ENCODE results near the gene PRKCD.

PRKCD gene

DNA sequence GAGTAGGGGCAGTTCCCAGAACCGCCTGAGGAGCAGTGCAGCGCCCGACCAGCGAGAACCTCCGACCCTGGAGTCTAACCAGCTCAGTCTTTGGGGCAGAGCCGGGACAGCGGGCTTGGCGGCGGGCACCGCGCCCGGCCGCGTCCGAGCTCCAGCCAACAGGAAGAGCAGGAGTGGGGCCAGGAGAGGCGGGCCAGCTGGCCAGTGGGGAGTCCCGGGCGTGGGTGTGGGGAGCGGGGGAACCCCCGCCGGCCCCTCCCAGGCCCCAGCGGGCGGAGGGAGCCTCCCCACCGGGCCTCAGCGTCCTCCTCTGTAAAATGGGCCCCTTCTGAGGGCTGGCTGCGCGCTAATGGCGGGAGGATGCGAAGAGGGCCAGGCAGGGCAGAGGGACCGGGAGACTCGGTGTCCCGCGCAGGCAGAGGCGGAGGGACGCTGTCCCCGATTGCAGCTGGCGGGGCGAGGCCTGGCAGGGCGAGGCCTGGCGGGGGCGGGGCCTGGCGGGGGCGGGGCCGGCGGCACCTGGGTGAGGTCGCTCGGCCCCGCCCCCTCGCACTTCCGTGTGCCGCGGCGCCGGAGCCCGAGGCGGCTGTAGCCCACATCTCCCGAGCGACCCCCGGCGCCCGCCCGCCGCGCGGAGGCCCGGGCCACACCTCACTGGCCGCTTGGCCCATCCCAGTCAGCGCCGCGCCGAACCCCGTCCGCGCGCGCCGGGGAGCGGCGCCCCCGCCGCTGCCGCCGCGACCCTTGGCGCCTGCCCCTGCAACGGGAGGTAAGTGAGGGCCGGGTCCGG, at the start of gene PRKCD:
PRKCD (plus strand) TSS at position 550 of the 790 bp plus-strand sequence. CDS start 17,214 bp downstream, outside the sequence.
- peak within 1 kb of the TSS; percentile 95 for H3K4me3 ChIP-seq (ENCODE audit: low read length)
- peak within 1 kb of the TSS; percentile 82 for H3K9ac ChIP-seq (ENCODE audit: low read length)
- H3K9me3 ChIP-seq (ENCODE audit: control insufficient read depth, low read length) = no peaks in the 10 kb centered on the region
- H3K36me3 ChIP-seq (ENCODE audit: control insufficient read depth, insufficient read depth, low read length) = peaks cover 3% of the 10 kb centered on the region
- H3K27me3 ChIP-seq (ENCODE audit: control insufficient read depth, insufficient read depth, low read length) = no peaks in the 10 kb centered on the region
- H3K4me1 ChIP-seq (ENCODE audit: control insufficient read depth, insufficient read depth, low read length) = peaks cover 71% of the 10 kb centered on the region

DNA sequence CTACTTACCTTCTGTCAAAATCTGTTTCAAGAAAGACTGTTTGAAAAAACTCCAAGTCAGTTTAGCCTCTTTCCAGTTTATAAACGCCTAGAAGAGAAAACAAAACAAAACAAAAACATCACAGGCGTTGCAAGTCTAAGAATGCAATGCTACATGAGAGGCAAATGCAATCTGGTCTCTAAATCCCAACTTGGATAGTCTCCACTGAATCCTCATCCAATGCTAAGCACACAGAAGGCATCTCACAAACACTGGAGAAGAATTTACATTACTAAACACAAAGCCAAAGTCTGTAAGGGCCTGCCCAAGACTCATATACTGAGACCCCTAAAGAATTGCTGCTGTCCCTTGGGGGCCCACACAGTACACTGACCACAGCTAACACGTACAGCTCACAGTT, 49.2 kb upstream of the PRKCD start:
- no peaks in the 10 kb centered on the region for H3K27me3 ChIP-seq (ENCODE audit: control insufficient read depth, insufficient read depth, low read length)
- no peaks in the 10 kb centered on the region for H3K4me1 ChIP-seq (ENCODE audit: control insufficient read depth, insufficient read depth, low read length)
- H3K36me3 ChIP-seq (ENCODE audit: control insufficient read depth, insufficient read depth, low read length) = no peaks in the 10 kb centered on the region
- no peak overlapping the region for H3K4me3 ChIP-seq (ENCODE audit: low read length)
- H3K9ac ChIP-seq (ENCODE audit: low read length) = no peak overlapping the region
- H3K9me3 ChIP-seq (ENCODE audit: control insufficient read depth, low read length) = no peaks in the 10 kb centered on the region

DNA sequence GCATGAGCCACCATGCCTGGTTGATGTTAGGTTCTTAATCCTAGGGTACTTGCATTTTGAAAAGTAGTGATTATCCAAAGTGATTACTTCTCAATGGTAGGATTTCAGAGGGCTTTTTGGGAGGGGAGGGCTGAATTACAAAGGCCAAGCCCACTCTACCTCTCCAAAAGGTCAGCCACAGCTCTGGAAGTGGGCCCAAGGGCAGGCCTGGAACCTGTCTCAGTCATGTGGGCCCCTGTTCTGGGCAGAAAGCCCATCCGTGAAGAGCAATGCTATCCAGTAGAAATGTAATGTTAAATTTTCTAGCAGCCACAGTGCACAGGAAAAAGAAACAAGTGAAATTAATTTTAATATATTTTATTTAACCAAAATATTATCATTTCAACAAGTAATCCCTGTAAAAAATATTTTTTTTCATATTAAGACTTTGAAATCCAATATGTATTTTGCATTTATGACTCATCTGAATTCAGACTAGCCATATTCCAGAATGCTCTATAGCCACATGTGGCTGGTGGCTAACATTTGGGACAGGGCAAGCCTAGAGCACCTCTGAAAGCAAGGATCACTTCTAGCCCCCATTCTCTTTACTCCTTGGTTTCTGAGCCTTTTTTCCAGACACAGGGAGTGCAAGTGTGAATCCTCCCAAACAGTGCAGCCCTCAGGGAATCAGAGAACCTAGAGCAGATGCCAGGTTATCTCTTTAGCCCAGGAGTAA, 47.6 kb upstream of the PRKCD start:
- H3K9ac ChIP-seq (ENCODE audit: low read length) = no peak overlapping the region

DNA sequence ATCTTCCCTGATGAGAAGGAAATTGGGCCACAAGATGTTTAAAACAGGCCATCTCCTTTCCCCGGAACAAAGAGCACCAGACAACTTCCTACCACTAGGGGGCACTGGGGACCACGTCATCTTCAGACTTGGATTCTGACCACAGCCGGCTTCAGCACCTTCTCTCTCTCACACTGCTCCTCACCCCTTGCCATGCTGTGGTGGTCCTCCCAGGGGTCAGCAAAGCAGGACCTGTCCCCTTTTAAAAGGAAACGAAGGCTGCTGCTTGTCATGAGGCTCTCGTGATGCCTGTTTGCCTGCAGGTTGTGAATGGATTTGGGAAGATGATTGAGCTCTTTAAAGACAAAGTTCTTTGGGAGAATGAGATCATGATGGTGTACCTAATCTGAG, 47.0 kb upstream of the PRKCD start:
- Histone ChIP-seq H3K4me3 (ENCODE audit: low read length) (no peak overlapping the region), H3K36me3 (ENCODE audit: control insufficient read depth, insufficient read depth, low read length) (peaks cover 8% of the 10 kb centered on the region), H3K9ac (ENCODE audit: low read length) (no peak overlapping the region), H3K4me1 (ENCODE audit: control insufficient read depth, insufficient read depth, low read length) (no peaks in the 10 kb centered on the region), H3K9me3 (ENCODE audit: control insufficient read depth, low read length) (no peaks in the 10 kb centered on the region), H3K27me3 (ENCODE audit: control insufficient read depth, insufficient read depth, low read length) (no peaks in the 10 kb centered on the region)

More for the DNA sequence above, 47.6 kb upstream of the PRKCD start:
- Histone ChIP-seq H3K4me3 (ENCODE audit: low read length) (no peak overlapping the region), H3K36me3 (ENCODE audit: control insufficient read depth, insufficient read depth, low read length) (peaks cover 8% of the 10 kb centered on the region), H3K27me3 (ENCODE audit: control insufficient read depth, insufficient read depth, low read length) (no peaks in the 10 kb centered on the region), H3K4me1 (ENCODE audit: control insufficient read depth, insufficient read depth, low read length) (no peaks in the 10 kb centered on the region), H3K9me3 (ENCODE audit: control insufficient read depth, low read length) (no peaks in the 10 kb centered on the region)

DNA sequence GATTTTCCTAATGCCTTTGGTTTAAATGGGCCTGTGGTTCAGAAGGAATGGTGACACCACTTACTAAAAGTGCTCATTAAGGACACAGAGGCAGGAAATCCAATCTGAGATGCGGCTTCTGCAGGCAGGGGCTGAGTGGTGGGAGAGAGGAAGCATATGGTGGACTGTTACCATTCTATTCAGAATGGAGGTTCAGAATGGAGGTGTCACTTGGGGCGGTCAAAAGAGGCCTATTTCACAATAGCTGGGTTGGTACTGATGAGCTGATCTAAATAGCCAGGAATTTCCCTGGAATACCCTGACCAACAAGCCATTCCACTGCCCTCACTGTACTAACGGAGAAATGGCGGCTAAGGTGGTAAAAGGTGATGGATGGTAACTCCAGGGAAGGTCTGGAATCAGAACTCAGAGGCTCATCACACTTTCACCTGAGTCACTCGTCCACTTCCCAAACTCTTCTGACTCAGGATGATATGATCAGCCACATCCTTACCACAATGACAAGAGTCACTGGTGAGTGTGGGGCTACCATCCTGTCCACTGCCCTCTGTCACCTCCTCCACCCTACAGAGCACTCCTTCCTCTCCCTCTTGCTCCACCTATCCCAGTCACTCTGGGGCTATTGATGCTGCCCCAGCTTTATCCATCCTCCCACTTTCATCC, 46.5 kb upstream of the PRKCD start:
- H3K9ac ChIP-seq (ENCODE audit: low read length) = no peak overlapping the region
- no peaks in the 10 kb centered on the region for H3K27me3 ChIP-seq (ENCODE audit: control insufficient read depth, insufficient read depth, low read length)
- H3K36me3 ChIP-seq (ENCODE audit: control insufficient read depth, insufficient read depth, low read length) = peaks cover 8% of the 10 kb centered on the region
- H3K9me3 ChIP-seq (ENCODE audit: control insufficient read depth, low read length) = no peaks in the 10 kb centered on the region
- H3K4me3 ChIP-seq (ENCODE audit: low read length) = no peak overlapping the region
- no peaks in the 10 kb centered on the region for H3K4me1 ChIP-seq (ENCODE audit: control insufficient read depth, insufficient read depth, low read length)

DNA sequence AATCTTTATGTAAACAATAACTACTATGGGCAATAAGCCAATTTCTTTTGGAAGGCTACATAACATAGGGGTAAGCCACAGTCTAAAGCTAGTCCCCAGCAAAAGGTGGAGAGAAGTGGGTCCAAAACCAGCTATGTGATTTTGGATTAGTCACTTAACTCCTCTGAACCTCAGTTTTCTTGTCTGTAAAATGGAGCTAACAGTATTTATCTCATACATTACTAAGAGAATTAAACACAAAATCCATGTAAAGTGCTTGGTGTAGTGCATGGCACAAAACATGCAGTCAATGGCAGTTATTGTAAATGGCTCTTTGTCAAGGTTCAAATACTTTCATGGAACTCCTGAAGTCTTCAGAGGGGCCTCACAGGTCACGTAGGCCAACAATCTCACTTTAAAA, 44.1 kb upstream of the PRKCD start:
- Histone ChIP-seq H3K27me3 (ENCODE audit: control insufficient read depth, insufficient read depth, low read length) (no peaks in the 10 kb centered on the region), H3K9ac (ENCODE audit: low read length) (no peak overlapping the region), H3K4me3 (ENCODE audit: low read length) (no peak overlapping the region), H3K36me3 (ENCODE audit: control insufficient read depth, insufficient read depth, low read length) (peaks cover 8% of the 10 kb centered on the region), H3K4me1 (ENCODE audit: control insufficient read depth, insufficient read depth, low read length) (peaks cover 6% of the 10 kb centered on the region), H3K9me3 (ENCODE audit: control insufficient read depth, low read length) (no peaks in the 10 kb centered on the region)

DNA sequence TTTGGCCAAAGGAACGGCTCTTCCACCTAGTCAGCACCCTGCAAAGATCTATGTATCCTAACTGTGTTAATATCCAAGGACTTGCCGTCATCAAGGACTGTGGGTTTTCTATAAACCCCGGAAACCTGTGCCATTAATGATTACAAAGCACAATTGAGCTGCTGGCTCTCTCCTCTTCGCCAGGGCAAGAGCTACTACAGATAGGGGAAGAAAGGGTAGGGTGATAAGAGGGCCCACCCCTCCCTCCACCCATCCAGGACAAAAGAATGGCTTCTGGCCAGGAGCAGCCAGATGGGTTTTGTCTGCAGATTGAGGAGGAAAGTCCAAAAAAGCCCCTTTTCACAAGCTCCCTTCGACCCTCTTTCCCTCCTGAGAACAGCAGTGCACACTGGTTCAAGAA, 40.7 kb upstream of the PRKCD start:
- peaks cover 8% of the 10 kb centered on the region for H3K36me3 ChIP-seq (ENCODE audit: control insufficient read depth, insufficient read depth, low read length)
- no peak overlapping the region for H3K9ac ChIP-seq (ENCODE audit: low read length)
- H3K4me3 ChIP-seq (ENCODE audit: low read length) = no peak overlapping the region
- peaks cover 14% of the 10 kb centered on the region for H3K4me1 ChIP-seq (ENCODE audit: control insufficient read depth, insufficient read depth, low read length)
- no peaks in the 10 kb centered on the region for H3K9me3 ChIP-seq (ENCODE audit: control insufficient read depth, low read length)
- H3K27me3 ChIP-seq (ENCODE audit: control insufficient read depth, insufficient read depth, low read length) = no peaks in the 10 kb centered on the region

DNA sequence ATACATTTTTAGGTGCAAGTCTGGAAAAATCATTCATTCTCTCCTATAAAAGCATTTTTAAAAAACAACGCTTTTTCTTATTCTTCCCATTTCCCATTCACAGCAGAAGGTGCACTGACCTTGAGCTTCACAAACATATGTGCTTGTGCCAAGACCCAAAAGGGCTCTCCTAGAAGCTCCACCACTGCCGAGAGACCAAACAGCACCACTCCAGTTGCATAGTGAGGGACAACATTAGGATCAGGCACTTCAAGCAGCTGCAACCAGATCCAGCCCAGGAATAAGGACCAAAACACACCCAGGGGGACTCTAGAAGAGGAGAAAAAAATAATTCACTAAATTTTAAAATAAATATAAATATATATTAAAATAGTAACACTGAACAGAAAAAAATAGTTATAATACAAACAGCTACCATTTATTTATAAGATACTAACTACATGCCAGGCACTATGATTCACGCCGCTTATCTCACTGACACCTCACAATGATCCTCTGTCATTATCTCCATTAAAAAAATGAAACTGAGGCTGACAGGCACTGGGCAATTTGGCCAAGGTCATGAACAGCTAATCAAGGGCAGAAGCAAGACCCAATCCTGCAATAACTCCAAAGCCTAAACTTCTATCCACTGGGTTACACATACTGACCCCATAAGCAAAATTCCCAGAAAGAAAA, 38.6 kb upstream of the PRKCD start:
- no peak overlapping the region for H3K4me3 ChIP-seq (ENCODE audit: low read length)

DNA sequence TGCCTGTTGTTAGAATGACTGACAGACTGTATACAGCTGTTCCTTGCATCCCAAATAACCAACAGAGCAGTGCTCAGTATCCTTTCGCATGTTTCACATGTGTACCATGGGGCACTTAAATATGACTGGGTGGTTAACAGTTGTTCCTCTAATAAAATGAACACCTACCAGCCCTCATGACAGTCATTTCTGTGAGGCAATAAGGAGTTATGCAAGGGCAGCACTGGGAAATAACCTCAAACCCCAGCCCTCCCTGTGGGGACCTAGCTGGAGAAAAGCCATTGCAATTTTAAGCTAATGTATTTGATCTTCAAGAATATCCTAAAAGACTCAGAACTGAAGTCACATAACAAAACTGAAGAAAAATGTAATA, 38.1 kb upstream of the PRKCD start:
- no peak overlapping the region for H3K9ac ChIP-seq (ENCODE audit: low read length)
- no peaks in the 10 kb centered on the region for H3K36me3 ChIP-seq (ENCODE audit: control insufficient read depth, insufficient read depth, low read length)
- H3K27me3 ChIP-seq (ENCODE audit: control insufficient read depth, insufficient read depth, low read length) = no peaks in the 10 kb centered on the region
- H3K4me3 ChIP-seq (ENCODE audit: low read length) = no peak overlapping the region
- no peaks in the 10 kb centered on the region for H3K9me3 ChIP-seq (ENCODE audit: control insufficient read depth, low read length)
- peaks cover 14% of the 10 kb centered on the region for H3K4me1 ChIP-seq (ENCODE audit: control insufficient read depth, insufficient read depth, low read length)

More for the DNA sequence above, 38.6 kb upstream of the PRKCD start:
- Histone ChIP-seq H3K27me3 (ENCODE audit: control insufficient read depth, insufficient read depth, low read length) (no peaks in the 10 kb centered on the region), H3K9ac (ENCODE audit: low read length) (no peak overlapping the region), H3K4me1 (ENCODE audit: control insufficient read depth, insufficient read depth, low read length) (peaks cover 14% of the 10 kb centered on the region), H3K9me3 (ENCODE audit: control insufficient read depth, low read length) (no peaks in the 10 kb centered on the region), H3K36me3 (ENCODE audit: control insufficient read depth, insufficient read depth, low read length) (peaks cover 2% of the 10 kb centered on the region)

DNA sequence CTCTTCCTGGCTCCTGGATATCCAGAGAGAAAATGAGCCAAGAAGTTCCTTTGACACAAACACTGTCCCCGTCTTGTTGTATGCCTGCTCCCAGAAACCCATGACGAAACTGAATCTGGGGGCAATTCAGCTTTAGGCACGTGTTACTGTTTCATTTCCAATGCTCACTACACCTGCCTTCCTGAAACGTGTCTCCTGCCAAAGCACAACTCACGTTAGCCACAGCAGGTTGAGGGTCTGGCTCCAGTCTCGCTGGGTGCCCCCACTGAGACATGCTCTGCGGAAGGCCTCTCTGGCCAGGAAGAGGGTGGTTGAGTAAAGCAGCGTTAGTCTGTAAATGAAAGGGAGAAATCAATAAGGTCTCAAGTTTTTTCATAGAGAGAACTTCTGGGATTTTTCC, 37.5 kb upstream of the PRKCD start:
- H3K27me3 ChIP-seq (ENCODE audit: control insufficient read depth, insufficient read depth, low read length) = no peaks in the 10 kb centered on the region
- H3K4me1 ChIP-seq (ENCODE audit: control insufficient read depth, insufficient read depth, low read length) = peaks cover 14% of the 10 kb centered on the region
- H3K9me3 ChIP-seq (ENCODE audit: control insufficient read depth, low read length) = no peaks in the 10 kb centered on the region
- H3K4me3 ChIP-seq (ENCODE audit: low read length) = no peak overlapping the region
- H3K36me3 ChIP-seq (ENCODE audit: control insufficient read depth, insufficient read depth, low read length) = no peaks in the 10 kb centered on the region
- H3K9ac ChIP-seq (ENCODE audit: low read length) = no peak overlapping the region

DNA sequence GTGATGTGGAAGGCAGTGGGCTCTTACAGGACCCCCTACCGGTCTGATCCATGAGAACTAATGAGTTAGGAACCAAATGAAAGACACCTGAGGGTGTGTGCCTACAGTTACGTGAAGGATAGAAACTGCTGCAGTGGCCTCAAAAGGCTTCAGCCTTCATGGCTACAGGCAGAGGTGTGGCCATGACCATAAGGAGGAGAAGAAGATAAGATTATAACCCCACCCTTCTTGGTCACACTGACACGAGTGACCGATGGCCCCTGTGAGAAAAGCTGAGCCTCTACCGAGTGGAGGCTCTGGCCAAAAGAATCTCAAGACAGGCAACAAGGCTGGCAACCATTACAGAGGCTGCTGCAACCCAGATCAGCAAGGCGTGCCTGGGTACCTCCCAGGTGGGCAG, 37.1 kb upstream of the PRKCD start:
- Histone ChIP-seq H3K4me3 (ENCODE audit: low read length) (no peak overlapping the region), H3K4me1 (ENCODE audit: control insufficient read depth, insufficient read depth, low read length) (peaks cover 14% of the 10 kb centered on the region), H3K27me3 (ENCODE audit: control insufficient read depth, insufficient read depth, low read length) (no peaks in the 10 kb centered on the region), H3K9me3 (ENCODE audit: control insufficient read depth, low read length) (no peaks in the 10 kb centered on the region), H3K9ac (ENCODE audit: low read length) (no peak overlapping the region), H3K36me3 (ENCODE audit: control insufficient read depth, insufficient read depth, low read length) (no peaks in the 10 kb centered on the region)

DNA sequence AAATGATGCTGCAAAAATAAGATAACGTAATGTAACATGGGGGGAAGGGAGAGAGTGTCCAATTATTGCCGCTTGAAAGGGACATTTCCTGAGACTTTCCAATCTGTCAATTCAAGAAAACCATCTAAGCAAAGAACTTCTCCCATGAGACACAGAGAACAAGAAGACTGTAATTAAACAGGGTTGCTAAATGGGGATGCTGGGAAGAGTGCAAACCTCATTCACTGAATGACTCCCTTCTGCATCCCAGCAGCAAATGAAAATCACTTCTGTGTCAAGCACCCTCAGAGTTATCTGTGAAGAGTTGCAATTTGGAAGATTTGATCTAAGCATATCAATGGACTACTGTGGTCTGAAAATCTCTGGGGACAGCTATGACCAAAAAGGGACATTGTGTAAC, 34.4 kb upstream of the PRKCD start:
- peaks cover 23% of the 10 kb centered on the region for H3K4me1 ChIP-seq (ENCODE audit: control insufficient read depth, insufficient read depth, low read length)
- H3K4me3 ChIP-seq (ENCODE audit: low read length) = no peak overlapping the region
- H3K36me3 ChIP-seq (ENCODE audit: control insufficient read depth, insufficient read depth, low read length) = no peaks in the 10 kb centered on the region
- H3K9me3 ChIP-seq (ENCODE audit: control insufficient read depth, low read length) = no peaks in the 10 kb centered on the region
- H3K9ac ChIP-seq (ENCODE audit: low read length) = no peak overlapping the region
- no peaks in the 10 kb centered on the region for H3K27me3 ChIP-seq (ENCODE audit: control insufficient read depth, insufficient read depth, low read length)

Measured in mucosa of stomach (tissue), 1 donor.